DMS53 treated with DMSO at 0.1 percent for 48 hours (cell line): ENCODE measurements around the gene OGFOD3.
"Not testable (repeated sequence)": the region's sequence is repeated elsewhere in the genome, so short reads cannot be mapped to it uniquely, and the experiment has no call there.

Experiments
- DNase-seq: peaks from one replicate; lab custom pipeline; 2025; ENCODE audit not compliant: unreplicated experiment; lab: John Stamatoyannopoulos, UW

Gene OGFOD3

DNA sequence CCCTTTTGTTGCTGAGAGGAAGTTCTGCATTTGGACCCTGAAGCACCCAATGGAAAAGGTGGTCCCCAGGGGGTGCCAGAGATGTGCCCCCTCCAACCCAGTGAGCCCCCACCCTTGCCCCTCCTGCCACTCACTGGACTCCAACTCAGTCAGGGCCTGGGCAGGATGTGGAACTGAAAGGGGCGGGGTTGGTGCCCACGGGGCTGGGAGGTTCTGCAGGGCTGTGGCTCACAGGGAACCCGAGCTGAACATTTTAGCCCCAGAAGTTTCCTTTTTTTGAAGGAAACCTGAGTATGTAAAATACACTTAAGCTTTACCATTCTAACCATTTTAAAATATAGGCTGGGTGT, 15.8 kb upstream of the OGFOD3 start:
- DNase-seq: no peak

DNA sequence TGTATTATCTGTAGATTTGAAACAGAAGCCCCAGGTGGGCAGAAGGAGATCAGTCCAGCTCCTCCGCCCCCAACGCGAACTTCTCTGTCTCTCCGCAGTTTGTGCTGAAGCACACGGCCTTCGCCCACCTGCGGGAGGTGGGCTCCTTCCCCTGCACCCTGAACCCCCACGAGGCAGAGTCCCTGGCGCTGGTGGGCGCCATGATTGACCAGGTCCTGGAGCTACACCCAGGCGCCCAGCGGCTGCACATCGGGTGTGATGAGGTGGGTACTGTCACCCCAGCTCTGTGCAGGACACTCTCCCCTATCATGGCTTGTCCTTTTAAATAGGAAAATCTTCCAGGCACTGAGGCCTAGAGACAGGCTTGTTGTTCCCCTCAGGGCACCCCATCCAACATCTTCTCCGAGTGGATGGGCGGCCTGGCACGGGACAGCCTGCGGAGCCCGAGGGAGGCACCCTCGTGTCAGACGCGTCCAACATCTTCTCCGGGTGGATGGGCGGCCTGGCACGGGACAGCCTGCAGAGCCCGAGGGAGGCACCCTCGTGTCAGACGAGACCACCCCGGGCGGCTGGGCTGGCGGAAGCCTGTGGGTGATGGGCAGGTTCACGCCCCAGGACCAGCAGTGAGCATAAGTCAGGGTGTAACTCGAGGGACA, 15.3 kb upstream of the OGFOD3 start:
- DNase-seq: no peak

DNA sequence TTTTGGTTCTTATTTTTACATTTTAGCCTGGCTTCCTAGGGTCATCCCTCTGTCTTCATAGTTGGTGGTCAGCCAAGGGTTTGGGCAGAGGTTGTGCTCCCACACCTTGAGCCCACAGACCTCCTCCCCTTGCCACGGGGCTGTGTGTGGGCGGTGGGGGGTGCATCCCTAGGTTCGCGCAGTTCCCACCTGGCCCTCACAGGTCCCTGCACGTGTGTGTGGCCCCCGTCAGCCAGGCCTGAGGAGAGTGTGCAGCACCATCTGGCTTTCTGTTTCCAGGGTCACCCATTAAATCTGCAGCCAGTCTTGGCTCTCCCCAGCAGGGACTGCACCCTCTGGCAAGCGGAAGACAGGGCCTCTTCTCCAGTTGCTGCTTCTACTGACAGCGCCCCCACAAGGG, 13.6 kb upstream of the OGFOD3 start:
- DNase-seq: no peak

DNA sequence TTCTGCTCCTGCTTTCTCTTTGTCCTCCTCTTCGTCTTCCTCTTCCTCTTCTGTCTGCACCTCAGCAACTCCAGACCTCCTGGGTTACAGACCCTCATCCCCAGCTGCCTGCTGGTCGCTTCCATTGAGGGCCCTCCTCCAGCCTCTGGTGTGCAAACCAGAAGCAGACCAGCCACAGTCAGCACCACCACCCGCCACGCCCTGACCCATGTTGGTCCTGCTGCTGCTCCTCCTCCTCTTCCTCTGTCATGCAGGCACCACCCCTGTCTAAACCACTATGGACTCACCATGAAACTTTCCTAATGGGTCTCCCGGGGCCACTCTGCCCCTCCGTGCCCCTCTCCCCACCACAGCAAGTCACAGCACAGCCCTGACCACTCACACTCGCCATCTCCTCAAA, 11.4 kb upstream of the OGFOD3 start:
- no peak for DNase-seq

DNA sequence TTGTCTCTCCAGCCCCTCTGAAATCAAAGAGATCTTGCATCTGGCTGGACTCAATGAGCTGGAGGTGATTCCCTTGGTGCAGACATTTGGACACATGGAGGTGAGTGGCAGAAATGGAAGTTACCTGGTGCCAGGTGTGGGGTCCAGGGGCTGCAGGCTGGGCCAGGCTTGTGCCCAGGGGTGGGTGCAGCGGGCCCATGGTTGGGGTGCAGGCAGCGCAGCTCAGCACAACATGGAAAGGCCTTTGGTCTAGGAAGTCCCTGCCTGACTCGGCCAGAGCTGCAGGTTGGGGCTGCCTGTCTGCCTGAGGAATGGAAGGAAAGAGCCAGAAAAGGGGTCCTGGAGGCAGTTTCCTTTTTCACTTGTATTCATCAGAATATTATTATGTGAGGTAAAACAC, 10.2 kb upstream of the OGFOD3 start:
- DNase-seq: no peak

DNA sequence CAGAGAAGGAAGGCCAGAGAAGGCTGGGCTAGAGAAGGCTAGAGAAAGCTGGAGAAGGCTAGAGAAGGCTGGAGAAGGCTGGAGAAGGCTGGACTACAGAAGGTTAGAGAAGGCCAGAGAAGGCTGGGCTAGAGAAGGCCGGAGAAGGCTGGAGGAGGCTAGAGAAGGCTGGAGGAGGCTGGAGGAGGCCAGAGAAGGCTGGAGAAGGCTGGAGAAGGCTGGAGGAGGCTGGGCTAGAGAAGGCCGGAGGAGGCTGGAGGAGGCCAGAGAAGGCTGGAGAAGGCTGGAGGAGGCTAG, 6.4 kb upstream of the OGFOD3 start:
- DNase-seq: no peak

DNA sequence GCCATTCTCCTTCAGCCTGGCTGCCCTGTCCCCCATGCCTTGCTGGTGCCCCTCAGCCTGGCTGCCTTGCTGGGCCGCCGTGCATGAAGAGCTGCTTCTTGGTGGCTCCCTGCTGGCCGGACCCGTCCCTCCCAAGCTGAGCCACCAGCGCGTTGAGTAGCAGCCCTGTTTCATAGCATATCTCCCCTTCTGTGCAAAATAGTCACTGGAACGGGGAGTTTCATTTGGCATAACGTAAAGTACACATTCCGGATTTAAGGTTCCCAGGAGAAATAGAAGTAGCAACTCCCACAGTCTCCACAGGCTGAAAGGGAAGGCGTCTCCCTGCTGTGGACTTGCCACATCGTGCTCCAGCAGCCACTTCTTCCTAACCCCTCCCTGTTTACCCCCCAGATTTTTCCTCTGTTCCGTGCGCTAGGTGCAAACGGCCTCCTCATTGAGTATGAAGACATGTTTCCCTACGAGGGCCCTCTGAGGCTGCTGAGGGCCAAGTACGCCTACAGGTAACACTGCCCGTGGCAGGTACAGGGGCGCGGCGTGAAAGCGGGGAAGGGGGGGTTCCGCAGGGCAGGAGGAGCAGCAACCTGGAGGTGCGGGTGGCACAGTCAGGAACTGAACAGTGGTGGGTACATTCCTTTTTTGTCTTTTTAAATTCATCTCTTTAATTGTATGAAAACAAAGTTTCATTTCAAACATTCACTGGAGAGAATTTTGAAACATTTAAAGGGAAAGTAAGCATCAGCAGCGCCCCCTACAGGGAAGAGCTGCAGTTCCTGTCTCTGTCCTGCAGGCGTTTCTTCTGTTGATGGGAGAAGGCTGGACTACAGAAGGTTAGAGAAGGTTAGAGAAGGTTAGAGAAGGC, 5.8 kb upstream of the OGFOD3 start:
- peak; percentile 29 for DNase-seq

DNA sequence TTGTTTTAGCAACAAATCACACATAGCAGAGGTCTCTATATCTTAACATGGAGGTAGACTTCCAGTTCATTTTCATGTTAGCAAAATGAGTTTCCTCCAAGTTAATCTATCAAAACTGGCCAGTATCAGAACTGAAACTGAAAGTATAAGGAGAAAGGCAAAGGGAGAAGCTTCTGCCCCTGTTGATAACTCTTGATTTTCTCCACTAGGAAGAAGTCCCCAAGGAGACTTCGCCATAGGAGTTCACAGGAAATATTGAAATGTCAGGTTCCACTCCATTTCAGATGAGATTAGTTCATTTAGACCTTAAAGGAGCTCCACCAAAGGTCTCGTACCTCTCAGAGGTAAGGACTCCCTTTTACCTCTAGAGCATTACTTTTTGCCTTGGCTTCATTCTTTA, 1.2 kb upstream of the OGFOD3 start:
- no peak for DNase-seq

DNA sequence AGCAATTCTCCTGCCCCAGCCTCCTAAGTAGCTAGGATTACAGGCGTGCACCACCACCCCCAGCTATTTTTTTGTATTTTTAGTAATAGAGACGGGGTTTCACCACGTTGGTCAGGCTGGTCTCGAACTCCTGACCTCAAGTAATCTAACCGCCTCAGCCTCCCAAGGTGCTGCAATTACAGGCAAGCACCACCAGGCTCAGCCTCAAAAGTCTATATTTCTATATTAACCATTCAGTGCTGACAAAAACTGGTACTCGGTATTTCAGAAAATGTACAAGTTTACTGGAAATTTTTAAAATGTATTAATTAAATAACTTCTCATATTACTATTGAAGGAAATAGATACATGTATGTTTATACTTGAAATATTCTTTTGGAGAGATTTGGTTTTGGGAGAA, 1.6 kb downstream of the OGFOD3 start:
- no peak for DNase-seq

DNA sequence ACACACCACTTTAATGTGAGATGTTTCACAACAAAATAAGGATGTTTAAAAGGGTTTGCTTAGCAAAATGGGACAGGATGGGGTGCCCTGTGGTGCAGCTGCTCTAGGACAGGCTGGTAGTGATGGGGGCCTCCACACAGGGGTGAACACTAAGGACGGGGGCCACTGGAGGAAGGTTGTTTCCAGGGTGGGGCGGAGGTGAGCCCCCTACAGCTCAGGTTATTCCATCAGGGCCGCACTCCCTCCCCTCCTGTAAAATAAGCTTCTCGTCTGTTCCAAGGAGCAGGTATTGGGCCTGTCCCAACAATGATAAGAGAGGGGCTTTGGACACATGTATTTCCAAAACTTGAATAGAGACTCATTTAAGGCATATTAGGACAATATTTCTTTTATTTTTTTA, 2.1 kb downstream of the OGFOD3 start:
- DNase-seq: no peak

DNA sequence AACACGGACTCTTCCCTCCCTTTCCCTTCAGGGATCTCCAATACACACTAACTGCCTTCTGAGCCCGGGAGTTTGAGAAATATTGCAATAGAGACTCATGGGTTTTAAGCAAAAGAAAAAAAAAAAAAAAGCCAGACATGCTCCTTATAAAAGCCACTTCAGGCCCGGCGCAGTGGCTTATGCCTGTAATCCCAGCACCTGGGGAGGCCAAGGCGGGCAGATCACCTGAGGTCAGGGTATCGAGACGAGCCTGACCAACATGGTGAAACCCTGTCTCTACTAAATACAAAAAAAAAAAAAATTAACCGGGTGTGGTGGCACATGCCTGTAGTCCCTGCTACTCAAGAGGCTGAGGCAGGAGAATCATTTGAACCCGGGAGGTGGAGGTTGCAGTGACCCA, 2.6 kb downstream of the OGFOD3 start:
- DNase-seq: no peak

DNA sequence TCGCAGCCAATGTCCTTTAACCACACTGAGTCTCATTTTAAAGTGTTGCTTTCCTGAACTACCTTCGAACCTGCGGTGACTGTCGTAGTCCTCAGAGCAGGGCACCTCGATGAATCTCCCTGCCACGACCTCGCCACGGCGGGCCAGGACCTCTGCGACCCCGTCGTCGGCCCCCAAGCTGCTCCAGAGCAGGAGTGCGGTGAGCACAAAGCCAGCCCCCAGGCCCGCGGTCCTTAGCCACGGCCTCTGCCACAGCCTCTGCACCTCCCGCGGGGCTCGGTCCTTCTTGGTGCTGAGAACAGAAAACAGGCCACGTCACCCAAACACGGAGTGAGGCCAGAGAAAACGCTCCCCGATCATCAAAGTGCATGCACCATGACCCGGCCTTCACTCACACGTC, 3.0 kb downstream of the OGFOD3 start:
- DNase-seq: no peak

DNA sequence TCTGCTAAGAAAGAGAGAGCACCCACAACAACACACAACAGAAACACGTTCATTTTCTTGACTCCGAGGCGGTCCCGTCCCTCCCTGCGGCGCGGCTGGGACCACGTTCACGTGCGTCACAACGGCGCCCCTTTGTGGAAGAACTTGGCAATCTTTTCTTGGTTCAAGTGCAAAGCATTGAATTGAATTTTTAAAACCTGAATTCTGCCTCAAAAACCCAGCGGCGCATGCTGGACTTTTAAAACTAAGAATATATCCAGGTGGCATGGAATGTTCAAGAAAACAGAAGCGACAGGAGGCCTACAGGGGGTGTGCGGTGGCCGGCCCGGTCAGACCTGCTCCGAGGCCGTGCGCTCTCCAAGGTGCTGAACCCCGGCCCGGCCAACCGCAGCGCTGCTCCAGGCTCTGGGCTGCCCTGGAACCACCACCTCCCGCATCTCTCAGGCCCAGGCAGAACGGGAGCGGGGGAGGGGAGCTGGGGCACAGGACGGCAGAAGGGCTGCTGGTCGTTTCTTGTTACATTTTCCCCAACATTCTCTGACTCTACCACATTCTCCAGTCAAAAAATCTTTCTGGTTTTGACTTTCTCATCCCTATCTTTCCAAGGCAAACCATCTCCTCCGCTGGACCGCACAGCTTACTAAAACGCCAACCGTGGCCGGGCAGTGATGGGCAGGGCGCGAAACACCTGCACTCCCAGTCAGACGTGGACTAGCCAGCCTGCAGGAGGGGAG, 3.7 kb downstream of the OGFOD3 start:
- DNase-seq: peak; percentile 31

DNA sequence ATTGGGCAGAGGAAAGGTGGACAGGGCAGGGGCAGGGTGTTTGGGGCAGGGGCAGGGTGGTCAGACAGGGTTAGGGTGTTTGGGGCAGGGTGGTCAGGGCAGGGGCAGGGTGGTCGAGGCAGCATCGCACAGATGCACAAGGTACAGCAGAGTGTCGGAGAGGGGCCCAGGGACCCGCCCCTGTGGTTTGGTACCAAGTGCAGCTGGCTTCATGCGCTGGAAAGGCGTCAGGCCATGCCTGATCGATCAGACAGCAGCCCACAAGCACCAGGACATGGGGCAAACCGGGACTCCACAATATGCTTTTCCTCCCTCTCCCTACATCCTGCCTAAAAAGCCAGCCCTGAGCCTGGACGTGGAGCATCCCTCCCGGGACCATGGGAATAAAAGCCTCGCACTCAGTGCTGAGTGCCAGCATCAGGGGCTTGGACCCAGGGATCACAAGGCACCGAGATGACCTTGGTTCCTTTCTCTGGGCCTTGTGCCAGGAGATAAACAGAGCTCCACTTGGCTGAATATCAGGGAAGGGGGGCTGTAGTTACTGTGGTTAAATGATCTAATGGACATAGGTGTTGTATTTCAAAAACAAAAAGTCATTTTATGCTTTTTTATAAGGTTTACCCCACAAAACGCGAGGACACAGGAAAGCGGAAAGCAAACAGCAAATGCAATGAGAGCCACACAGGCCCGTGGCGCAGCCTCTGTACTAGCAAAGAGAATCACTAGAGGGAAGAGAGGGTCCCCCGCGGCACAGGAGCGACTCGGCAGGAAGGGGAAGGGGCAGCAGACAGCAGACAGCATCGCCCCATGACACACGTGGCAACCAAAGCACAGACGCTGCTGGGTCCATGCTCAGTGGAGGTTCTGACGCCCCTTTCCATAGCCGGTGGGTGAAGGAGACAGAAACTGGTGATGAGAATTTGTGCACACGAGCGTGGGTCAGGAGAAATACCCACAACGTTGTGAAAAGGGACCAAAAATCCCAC, 5.6 kb downstream of the OGFOD3 start:
- DNase-seq: no peak

DNA sequence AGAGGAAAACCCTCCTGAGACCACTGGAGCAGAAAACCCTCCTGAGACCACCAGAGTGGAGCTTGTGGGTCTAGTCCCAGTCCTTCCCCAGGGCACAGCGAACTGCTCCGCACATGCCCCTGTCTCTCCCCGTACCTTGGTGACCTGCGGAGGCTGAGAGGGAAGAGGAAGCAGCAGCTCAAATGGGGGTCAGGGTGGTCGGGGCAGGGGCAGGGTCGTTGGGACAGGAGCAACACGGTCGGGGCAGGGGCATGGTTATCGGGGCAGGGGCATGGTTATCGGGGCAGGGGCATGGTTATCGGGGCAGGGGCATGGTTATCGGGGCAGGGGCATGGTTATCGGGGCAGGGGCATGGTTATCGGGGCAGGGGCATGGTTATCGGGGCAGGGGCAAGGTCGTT, 6.3 kb downstream of the OGFOD3 start:
- not testable (repeated sequence) for DNase-seq

DNA sequence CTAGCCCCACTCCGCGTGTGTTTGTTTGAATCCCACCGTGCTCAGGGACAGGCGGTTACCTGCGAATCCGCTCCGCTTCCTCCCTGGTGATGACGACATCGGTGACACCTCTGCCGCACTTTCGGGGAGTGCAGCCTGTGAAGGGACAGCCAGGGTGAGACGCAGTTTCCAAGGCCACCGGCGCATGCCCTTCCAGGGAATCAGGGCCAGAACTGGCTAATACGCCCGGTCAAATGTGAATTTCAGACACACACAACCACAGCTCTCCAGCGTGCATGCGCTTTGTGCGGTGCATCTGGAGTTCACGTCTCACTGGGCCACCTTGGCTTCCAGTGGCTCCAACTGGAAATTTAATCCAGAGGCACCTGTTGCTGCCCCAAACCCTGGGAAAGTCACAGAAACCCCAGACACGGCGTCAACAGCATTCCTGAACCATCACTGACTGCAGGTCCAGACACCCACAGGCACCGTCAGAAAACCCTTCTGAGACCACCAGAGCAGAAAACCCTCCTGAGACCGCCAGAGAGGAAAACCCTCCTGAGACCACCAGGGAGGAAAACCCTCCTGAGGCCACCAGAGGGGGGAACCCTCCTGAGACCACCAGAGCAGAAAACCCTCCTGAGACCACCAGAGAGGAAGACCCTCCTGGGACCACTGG, 6.9 kb downstream of the OGFOD3 start:
- no peak for DNase-seq

DNA sequence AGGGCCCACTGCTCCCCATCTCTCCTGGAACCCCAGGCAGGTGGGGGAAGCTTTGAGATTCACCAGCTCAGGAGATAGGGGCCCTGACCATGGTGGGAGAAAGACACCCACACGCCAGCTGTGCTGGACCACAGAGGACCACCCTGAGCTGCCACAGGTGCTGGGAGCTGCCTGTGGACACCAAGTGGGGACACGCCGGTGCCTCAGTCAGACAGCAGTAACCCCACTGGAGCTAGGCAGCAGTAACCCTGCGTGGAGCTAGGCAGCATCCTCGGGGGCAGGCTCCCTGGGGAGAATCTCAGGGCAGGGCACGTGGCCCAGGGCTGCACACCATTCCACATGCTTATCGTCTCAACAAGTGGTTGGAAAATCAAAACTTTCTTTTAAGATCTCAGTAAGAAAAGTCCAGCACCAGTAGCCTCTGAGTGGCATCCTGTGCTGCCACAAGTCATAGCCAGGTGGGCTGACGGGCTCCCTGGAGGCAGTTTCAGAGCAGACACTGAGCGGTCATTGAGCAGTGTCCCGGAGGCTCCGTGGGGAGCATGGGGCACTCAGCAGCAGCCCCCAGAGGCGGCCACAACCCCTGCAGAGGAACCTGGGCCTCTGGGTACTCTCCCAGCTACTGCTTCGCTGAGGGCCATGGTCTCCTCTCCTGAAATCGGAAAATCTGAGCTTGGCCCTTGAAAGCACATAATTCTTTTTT, 8.2 kb downstream of the OGFOD3 start:
- no peak for DNase-seq

DNA sequence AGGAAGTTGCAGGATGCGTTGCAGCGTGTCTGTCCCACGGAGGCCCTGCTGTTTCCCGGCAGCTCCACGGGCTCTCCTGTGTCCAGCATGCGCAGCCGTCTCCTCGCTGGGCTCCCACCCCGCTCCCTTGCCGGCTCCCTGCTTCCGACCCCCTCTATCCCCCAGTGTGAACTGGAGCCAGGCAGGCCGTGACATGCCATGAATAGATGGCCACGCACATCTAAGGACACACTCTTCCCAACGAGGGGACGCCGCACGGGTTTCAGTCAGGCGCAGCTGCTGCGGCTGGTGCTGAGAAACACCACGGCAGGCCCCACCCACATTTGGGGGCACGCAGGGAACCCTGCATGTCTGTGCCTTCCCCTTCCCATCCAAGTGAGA, 9.5 kb downstream of the OGFOD3 start:
- DNase-seq: no peak

DNA sequence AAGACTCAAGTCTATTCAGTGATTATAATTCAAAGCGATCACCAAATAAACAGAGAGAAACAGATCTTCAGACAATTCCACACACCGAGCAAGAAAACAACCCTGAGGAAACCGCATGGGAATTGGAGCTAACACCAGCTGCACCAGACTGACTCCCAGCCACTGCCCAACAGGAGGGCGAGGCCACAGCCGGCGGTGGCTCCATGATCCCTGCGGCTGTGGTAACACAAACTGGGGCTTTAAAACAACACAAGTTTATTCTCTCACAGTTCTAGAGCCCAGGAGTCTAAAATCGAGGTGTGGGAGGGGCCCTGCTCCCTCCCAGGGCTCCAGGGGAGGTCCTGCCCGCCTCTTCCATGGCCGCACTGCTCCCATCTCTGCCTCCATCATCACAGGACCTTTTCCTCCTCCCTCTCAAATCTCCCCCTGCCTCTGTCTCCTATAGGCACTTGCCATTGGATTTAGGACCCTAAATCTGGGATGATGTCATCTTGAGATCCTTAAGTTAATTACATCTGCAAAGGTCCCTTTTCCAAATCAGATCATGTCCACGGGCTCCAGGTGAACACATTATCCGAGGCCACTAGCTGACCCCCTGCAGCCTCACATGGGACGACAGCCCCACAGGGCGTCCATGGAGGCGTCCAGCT, 10.0 kb downstream of the OGFOD3 start:
- no peak for DNase-seq

DNA sequence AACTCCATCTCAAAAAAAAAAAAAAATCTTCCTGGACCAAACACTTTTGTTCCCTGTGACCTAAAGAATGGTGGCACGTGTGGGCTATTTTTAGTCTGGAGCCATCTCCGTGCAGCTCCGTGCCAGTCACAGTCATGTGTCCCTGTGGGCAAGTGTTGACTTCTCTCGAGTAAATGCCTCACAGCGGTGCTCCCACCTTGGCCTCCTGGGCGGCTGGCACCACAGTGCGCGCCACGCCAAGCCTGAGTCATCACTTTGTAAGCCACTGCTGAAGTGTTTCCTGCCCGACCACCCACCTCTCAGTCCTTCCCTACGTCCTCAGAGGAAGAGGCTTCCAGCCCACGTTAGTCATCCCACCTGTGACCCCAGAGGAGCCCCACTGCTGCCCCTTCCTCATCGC, 11.1 kb downstream of the OGFOD3 start:
- DNase-seq: no peak
